Neural cell (in vitro differentiated cells): ENCODE data around the gene NDST3. TPM values are rescaled to one million over a fixed set of nuclear protein-coding genes. Genes with fewer than 3 reads are reported as not detected.

Experiments
- H2AFZ ChIP-seq: fragments of 200-600, 300-800 bp; sonication (generic), shearing (Covaris generic); 2 replicates; pipeline ENCODE4 v1.6.0; 2014; ENCODE audit warnings: low read depth, mild to moderate bottlenecking, antibody characterized with exemption, low read length, moderate library complexity
- H3F3A ChIP-seq: fragments of 200-600 bp; shearing (Covaris generic); 2 replicates; pipeline ENCODE4 v1.6.1; 2016; ENCODE audit warnings: mild to moderate bottlenecking, moderate library complexity, mixed read lengths, antibody characterized with exemption, low read length; ENCODE audit not compliant: insufficient read depth, poor library complexity, severe bottlenecking
- H3K27ac ChIP-seq: fragments of 200-600, 300-800 bp; sonication (generic), shearing (Covaris generic); 2 replicates; pipeline ENCODE4 v1.5.1; 2014; ENCODE audit warnings: mild to moderate bottlenecking, low read length, moderate library complexity
- H3K27me3 ChIP-seq: fragments of 300-800, 200-600 bp; sonication (generic), shearing (Covaris generic); 2 replicates; pipeline ENCODE4 v1.6.0; 2014; ENCODE audit warnings: mild to moderate bottlenecking, low read depth, low read length, moderate library complexity; ENCODE audit not compliant: insufficient read depth
- H3K36me3 ChIP-seq: fragments of 300-800, 200-600 bp; sonication (generic), shearing (Covaris generic); 2 replicates; pipeline ENCODE4 v1.5.1; 2014; ENCODE audit warnings: mild to moderate bottlenecking, antibody characterized with exemption, low read length, moderate library complexity; ENCODE audit not compliant: insufficient read depth
- H3K4me2 ChIP-seq: fragments of 300-800, 200-600 bp; sonication (generic), shearing (Covaris generic); 2 replicates; pipeline ENCODE4 v1.6.0; 2014; ENCODE audit warnings: mild to moderate bottlenecking, low read length
- H3K4me3 ChIP-seq: fragments of 300-800, 200-600 bp; sonication (generic), shearing (Covaris generic); 2 replicates; pipeline ENCODE4 v1.5.1; 2014; ENCODE audit warnings: mild to moderate bottlenecking, low read length, moderate library complexity
- H3K79me2 ChIP-seq: fragments of 200-600 bp; shearing (Covaris generic); replicated peaks from 2 replicates; pipeline ENCODE4 v1.6.0; 2014; ENCODE audit warnings: mild to moderate bottlenecking, low read length, moderate library complexity; ENCODE audit not compliant: insufficient read depth
- H3K9ac ChIP-seq: fragments of 300-800, 200-600 bp; sonication (generic), shearing (Covaris generic); 2 replicates; pipeline ENCODE4 v1.6.1; 2016; ENCODE audit warnings: mild to moderate bottlenecking, low read length, mixed read lengths
- H3K9me2 ChIP-seq: fragments of 200-600 bp; shearing (Covaris generic); 2 replicates; pipeline ENCODE4 v1.6.1; 2016; ENCODE audit warnings: mild to moderate bottlenecking, low read length, mixed read lengths; ENCODE audit not compliant: insufficient read depth
- H3K9me3 ChIP-seq: fragments of 200-600, 300-800 bp; sonication (generic), shearing (Covaris generic); 2 replicates; pipeline ENCODE4 v1.6.1; 2016; ENCODE audit warnings: mild to moderate bottlenecking, mixed run types, low read length, moderate library complexity, mixed read lengths
- H4K20me1 ChIP-seq: fragments of 200-600 bp; shearing (Covaris generic); 2 replicates; pipeline ENCODE4 v1.6.1; 2016; ENCODE audit warnings: mild to moderate bottlenecking, mixed run types; ENCODE audit not compliant: insufficient read depth
- EP300 ChIP-seq: fragments of 450-650 bp; conservative IDR thresholded peaks from 2 replicates; pipeline ENCODE4 v1.6.1; 2014; ENCODE audit warnings: antibody characterized with exemption, mild to moderate bottlenecking, moderate library complexity; ENCODE audit not compliant: poor library complexity, severe bottlenecking
- EZH2 ChIP-seq: fragments of 200-600, 300-800 bp; shearing (Covaris generic), sonication (generic); IDR thresholded peaks from 2 replicates; pipeline ENCODE4 v1.6.1; 2014; ENCODE audit warnings: antibody characterized with exemption, low read length, borderline replicate concordance, mild to moderate bottlenecking; ENCODE audit not compliant: insufficient read depth, poor library complexity, severe bottlenecking
- MXI1 ChIP-seq: fragments of 450-650 bp; conservative IDR thresholded peaks from 2 replicates; pipeline ENCODE4 v1.6.1; 2014; ENCODE audit warnings: antibody characterized with exemption, mild to moderate bottlenecking; ENCODE audit not compliant: poor library complexity, severe bottlenecking
- POLR2AphosphoS5 ChIP-seq: IDR thresholded peaks from 2 replicates; pipeline ENCODE4 v1.6.1; 2012
- RAD21 ChIP-seq: fragments of 450-650 bp; conservative IDR thresholded peaks from 2 replicates; pipeline ENCODE4 v1.6.1; 2014; ENCODE audit warnings: antibody characterized with exemption, mild to moderate bottlenecking, moderate library complexity
- SMC3 ChIP-seq: fragments of 450-650 bp; conservative IDR thresholded peaks from 2 replicates; pipeline ENCODE4 v1.6.1; 2014; ENCODE audit warnings: antibody characterized with exemption, mild to moderate bottlenecking, moderate library complexity; ENCODE audit not compliant: poor library complexity
- TAF1 ChIP-seq: IDR thresholded peaks from 2 replicates; pipeline ENCODE4 v1.6.1; 2012; ENCODE audit warnings: low read depth
- polyA plus RNA-seq: library from polyadenylated mRNA; depleted of rRNA; stranded (reverse); fragments of >200 nt; gene quantifications from 2 replicates; pipeline ENCODE4 v1.2.3, GENCODE V29; 2014
- TF ChIP-seq, protein P1 (sequence below): IDR thresholded peaks from 2 replicates; pipeline ENCODE4 v1.6.1; 2012; ENCODE audit warnings: borderline replicate concordance
- TF ChIP-seq, protein P2 (sequence below): fragments of 450-650 bp; IDR thresholded peaks from 2 replicates; pipeline ENCODE4 v1.5.1; 2014; ENCODE audit warnings: antibody characterized with exemption, mild to moderate bottlenecking, moderate library complexity; ENCODE audit not compliant: poor library complexity, severe bottlenecking

The NDST3 gene
- polyA plus RNA-seq, 1 donor from 2014 or later = 4.0 TPM

DNA sequence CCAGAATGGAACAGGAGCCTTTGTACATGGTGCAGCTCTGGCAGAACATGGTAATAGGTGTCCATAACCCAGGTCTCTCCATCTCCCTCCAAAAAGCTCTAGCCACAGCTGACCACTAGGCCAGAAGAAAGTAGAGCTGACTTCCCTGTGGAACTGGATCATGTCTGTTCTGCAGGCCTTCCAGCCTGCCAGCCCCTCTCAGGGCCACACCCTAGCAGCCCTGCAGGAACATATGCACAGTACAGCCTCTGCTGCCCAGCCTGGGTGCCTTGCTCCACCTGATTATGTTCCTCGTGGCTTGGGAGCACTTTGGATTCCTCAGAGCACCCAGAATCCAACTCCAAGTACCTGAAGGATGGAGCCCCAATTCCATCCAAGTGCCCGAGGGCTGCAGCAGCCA lies 12.0 kb downstream of the NDST3 start:
- no peaks in the 10 kb centered on the region for H3F3A ChIP-seq
- no peak overlapping the region for H3K4me3 ChIP-seq
- no peaks in the 10 kb centered on the region for H3K79me2 ChIP-seq
- H3K4me2 ChIP-seq = no peak overlapping the region
- no peaks in the 10 kb centered on the region for H3K9me2 ChIP-seq
- no peaks in the 10 kb centered on the region for H3K36me3 ChIP-seq
- no peak overlapping the region for H2AFZ ChIP-seq
- TF ChIP-seq SMC3 (no peak), EP300 (no peak), EZH2 (no peak), POLR2AphosphoS5 (no peak), TAF1 (no peak), MXI1 (no peak), RAD21 (no peak)
- TF ChIP-seq, protein P1, sequence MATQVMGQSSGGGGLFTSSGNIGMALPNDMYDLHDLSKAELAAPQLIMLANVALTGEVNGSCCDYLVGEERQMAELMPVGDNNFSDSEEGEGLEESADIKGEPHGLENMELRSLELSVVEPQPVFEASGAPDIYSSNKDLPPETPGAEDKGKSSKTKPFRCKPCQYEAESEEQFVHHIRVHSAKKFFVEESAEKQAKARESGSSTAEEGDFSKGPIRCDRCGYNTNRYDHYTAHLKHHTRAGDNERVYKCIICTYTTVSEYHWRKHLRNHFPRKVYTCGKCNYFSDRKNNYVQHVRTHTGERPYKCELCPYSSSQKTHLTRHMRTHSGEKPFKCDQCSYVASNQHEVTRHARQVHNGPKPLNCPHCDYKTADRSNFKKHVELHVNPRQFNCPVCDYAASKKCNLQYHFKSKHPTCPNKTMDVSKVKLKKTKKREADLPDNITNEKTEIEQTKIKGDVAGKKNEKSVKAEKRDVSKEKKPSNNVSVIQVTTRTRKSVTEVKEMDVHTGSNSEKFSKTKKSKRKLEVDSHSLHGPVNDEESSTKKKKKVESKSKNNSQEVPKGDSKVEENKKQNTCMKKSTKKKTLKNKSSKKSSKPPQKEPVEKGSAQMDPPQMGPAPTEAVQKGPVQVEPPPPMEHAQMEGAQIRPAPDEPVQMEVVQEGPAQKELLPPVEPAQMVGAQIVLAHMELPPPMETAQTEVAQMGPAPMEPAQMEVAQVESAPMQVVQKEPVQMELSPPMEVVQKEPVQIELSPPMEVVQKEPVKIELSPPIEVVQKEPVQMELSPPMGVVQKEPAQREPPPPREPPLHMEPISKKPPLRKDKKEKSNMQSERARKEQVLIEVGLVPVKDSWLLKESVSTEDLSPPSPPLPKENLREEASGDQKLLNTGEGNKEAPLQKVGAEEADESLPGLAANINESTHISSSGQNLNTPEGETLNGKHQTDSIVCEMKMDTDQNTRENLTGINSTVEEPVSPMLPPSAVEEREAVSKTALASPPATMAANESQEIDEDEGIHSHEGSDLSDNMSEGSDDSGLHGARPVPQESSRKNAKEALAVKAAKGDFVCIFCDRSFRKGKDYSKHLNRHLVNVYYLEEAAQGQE = no peak
- TF ChIP-seq, protein P2, sequence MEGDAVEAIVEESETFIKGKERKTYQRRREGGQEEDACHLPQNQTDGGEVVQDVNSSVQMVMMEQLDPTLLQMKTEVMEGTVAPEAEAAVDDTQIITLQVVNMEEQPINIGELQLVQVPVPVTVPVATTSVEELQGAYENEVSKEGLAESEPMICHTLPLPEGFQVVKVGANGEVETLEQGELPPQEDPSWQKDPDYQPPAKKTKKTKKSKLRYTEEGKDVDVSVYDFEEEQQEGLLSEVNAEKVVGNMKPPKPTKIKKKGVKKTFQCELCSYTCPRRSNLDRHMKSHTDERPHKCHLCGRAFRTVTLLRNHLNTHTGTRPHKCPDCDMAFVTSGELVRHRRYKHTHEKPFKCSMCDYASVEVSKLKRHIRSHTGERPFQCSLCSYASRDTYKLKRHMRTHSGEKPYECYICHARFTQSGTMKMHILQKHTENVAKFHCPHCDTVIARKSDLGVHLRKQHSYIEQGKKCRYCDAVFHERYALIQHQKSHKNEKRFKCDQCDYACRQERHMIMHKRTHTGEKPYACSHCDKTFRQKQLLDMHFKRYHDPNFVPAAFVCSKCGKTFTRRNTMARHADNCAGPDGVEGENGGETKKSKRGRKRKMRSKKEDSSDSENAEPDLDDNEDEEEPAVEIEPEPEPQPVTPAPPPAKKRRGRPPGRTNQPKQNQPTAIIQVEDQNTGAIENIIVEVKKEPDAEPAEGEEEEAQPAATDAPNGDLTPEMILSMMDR = no peak
- peaks cover 3% of the 10 kb centered on the region for H3K9me3 ChIP-seq
- no peaks in the 10 kb centered on the region for H4K20me1 ChIP-seq
- no peaks in the 10 kb centered on the region for H3K27me3 ChIP-seq
- H3K27ac ChIP-seq = no peak overlapping the region
- H3K9ac ChIP-seq = no peak overlapping the region

DNA sequence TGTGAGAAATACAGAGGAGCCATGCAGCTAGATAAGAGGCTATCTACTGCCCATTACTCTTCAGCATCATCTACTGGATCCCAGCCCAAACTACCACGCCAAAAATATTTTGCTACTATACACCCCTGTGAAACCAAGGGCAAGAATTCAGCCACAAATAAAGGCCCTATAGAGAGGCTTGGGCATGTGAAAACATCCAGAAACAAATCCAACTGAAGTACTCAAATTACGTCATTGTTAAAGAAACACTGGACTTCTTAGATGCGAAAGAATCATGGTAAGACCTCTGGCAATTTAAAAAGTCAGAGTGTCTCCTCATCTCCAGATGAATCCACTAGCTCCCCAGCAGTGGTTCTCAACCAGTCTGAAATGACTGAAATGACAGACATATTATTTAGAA lies 12.8 kb downstream of the NDST3 start:
- Histone ChIP-seq H3K27me3 (no peaks in the 10 kb centered on the region), H3K9me2 (no peaks in the 10 kb centered on the region), H3K4me2 (no peak overlapping the region), H3K4me3 (no peak overlapping the region), H3F3A (no peaks in the 10 kb centered on the region), H3K9ac (no peak overlapping the region), H2AFZ (no peak overlapping the region), H3K9me3 (peaks cover 3% of the 10 kb centered on the region), H3K79me2 (no peaks in the 10 kb centered on the region), H3K36me3 (no peaks in the 10 kb centered on the region), H4K20me1 (no peaks in the 10 kb centered on the region), H3K27ac (no peak overlapping the region)
- TF ChIP-seq EZH2 (no peak), SMC3 (no peak), MXI1 (no peak), POLR2AphosphoS5 (no peak), EP300 (no peak), TAF1 (no peak), RAD21 (no peak)
- TF ChIP-seq, protein P2 = no peak
- TF ChIP-seq, protein P1 = no peak
